ENCODE results near the gene MTFMT. TPM values are rescaled to one million over a fixed set of nuclear protein-coding genes. Genes with fewer than 3 reads are reported as not detected.

Gene MTFMT
- total and polyA plus RNA-seq, 2 experiments from 2014 or later = 19.0 to 36.0 TPM

- TF ChIP-seq, protein P1, sequence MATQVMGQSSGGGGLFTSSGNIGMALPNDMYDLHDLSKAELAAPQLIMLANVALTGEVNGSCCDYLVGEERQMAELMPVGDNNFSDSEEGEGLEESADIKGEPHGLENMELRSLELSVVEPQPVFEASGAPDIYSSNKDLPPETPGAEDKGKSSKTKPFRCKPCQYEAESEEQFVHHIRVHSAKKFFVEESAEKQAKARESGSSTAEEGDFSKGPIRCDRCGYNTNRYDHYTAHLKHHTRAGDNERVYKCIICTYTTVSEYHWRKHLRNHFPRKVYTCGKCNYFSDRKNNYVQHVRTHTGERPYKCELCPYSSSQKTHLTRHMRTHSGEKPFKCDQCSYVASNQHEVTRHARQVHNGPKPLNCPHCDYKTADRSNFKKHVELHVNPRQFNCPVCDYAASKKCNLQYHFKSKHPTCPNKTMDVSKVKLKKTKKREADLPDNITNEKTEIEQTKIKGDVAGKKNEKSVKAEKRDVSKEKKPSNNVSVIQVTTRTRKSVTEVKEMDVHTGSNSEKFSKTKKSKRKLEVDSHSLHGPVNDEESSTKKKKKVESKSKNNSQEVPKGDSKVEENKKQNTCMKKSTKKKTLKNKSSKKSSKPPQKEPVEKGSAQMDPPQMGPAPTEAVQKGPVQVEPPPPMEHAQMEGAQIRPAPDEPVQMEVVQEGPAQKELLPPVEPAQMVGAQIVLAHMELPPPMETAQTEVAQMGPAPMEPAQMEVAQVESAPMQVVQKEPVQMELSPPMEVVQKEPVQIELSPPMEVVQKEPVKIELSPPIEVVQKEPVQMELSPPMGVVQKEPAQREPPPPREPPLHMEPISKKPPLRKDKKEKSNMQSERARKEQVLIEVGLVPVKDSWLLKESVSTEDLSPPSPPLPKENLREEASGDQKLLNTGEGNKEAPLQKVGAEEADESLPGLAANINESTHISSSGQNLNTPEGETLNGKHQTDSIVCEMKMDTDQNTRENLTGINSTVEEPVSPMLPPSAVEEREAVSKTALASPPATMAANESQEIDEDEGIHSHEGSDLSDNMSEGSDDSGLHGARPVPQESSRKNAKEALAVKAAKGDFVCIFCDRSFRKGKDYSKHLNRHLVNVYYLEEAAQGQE (IDR thresholded peaks at IDR 0.05; ENCODE audit: unreplicated experiment) = no peak
- TF ChIP-seq CREB1 (CRISPR knock-in tag; IDR thresholded peaks at IDR 0.05; ENCODE audit: low read depth) = no peak
Observed at GRCh38 chr15:64951777-64952418, 77.5 kb downstream of the MTFMT start (continued).

Other genes with a start within 250 kb of the MTFMT start
- gene PIF1, start 204.0 kb downstream of the MTFMT start, total RNA-seq (2014; rRNA removed; shearing (Covaris generic)) = 193 and 200 TPM in 2 replicates
- gene PIF1, start 204.0 kb downstream of the MTFMT start, polyA plus RNA-seq (2016; fragmentation: Nextera tagmentation; extraction: Ambion mirVana) = 106 and 116 TPM in 2 replicates
- 27.8 and 29.4 TPM in 2 replicates for gene PLEKHO2, start 187.7 kb downstream of the MTFMT start, total RNA-seq (2014; rRNA removed; shearing (Covaris generic))
- gene PLEKHO2, start 187.7 kb downstream of the MTFMT start, polyA plus RNA-seq (2016; fragmentation: Nextera tagmentation; extraction: Ambion mirVana) = 9.0 TPM in 2 replicates
- 8.7 and 9.3 TPM in 2 replicates for gene ANKDD1A, start 117.7 kb downstream of the MTFMT start, total RNA-seq (2014; rRNA removed; shearing (Covaris generic))
- 5.8 and 6.7 TPM in 2 replicates for gene ANKDD1A, start 117.7 kb downstream of the MTFMT start, polyA plus RNA-seq (2016; fragmentation: Nextera tagmentation; extraction: Ambion mirVana)
- 86.6 and 102 TPM in 2 replicates for gene SPG21, start 39.7 kb downstream of the MTFMT start, total RNA-seq (2014; rRNA removed; shearing (Covaris generic))
- 79.4 and 81.0 TPM in 2 replicates for gene SPG21, start 39.7 kb downstream of the MTFMT start, polyA plus RNA-seq (2016; fragmentation: Nextera tagmentation; extraction: Ambion mirVana)
- gene SLC51B, start 15.7 kb upstream of the MTFMT start, total RNA-seq (2014; rRNA removed; shearing (Covaris generic)) = not detected in 2 replicates
- gene SLC51B, start 15.7 kb upstream of the MTFMT start, polyA plus RNA-seq (2016; fragmentation: Nextera tagmentation; extraction: Ambion mirVana) = not detected in 2 replicates
- 20.1 and 27.7 TPM in 2 replicates for gene RASL12, start 38.4 kb upstream of the MTFMT start, total RNA-seq (2014; rRNA removed; shearing (Covaris generic))
- 4.5 and 5.4 TPM in 2 replicates for gene RASL12, start 38.4 kb upstream of the MTFMT start, polyA plus RNA-seq (2016; fragmentation: Nextera tagmentation; extraction: Ambion mirVana)
- gene KBTBD13, start 47.1 kb upstream of the MTFMT start, total RNA-seq (2014; rRNA removed; shearing (Covaris generic)) = not detected in 2 replicates
- 0.09 TPM in 1 of 2 replicates, not detected in the other for gene KBTBD13, start 47.1 kb upstream of the MTFMT start, polyA plus RNA-seq (2016; fragmentation: Nextera tagmentation; extraction: Ambion mirVana)
- gene UBAP1L, start 85.6 kb upstream of the MTFMT start, total RNA-seq (2014; rRNA removed; shearing (Covaris generic)) = 1.4 and 1.5 TPM in 2 replicates
- 0.47 and 0.53 TPM in 2 replicates for gene UBAP1L, start 85.6 kb upstream of the MTFMT start, polyA plus RNA-seq (2016; fragmentation: Nextera tagmentation; extraction: Ambion mirVana)
- 16.5 and 21.2 TPM in 2 replicates for gene PDCD7, start 104.2 kb upstream of the MTFMT start, total RNA-seq (2014; rRNA removed; shearing (Covaris generic))
- gene PDCD7, start 104.2 kb upstream of the MTFMT start, polyA plus RNA-seq (2016; fragmentation: Nextera tagmentation; extraction: Ambion mirVana) = 16.8 and 18.9 TPM in 2 replicates
- gene CLPX, start 155.7 kb upstream of the MTFMT start, total RNA-seq (2014; rRNA removed; shearing (Covaris generic)) = 40.6 and 47.0 TPM in 2 replicates
- gene CLPX, start 155.7 kb upstream of the MTFMT start, polyA plus RNA-seq (2016; fragmentation: Nextera tagmentation; extraction: Ambion mirVana) = 18.9 and 20.6 TPM in 2 replicates
- gene CILP, start 181.8 kb upstream of the MTFMT start, total RNA-seq (2014; rRNA removed; shearing (Covaris generic)) = 0.03 TPM in 1 of 2 replicates, not detected in the other
- gene CILP, start 181.8 kb upstream of the MTFMT start, polyA plus RNA-seq (2016; fragmentation: Nextera tagmentation; extraction: Ambion mirVana) = not detected in 2 replicates